ENCODE measurements around the gene NMRAL1.

Gene NMRAL1

DNA sequence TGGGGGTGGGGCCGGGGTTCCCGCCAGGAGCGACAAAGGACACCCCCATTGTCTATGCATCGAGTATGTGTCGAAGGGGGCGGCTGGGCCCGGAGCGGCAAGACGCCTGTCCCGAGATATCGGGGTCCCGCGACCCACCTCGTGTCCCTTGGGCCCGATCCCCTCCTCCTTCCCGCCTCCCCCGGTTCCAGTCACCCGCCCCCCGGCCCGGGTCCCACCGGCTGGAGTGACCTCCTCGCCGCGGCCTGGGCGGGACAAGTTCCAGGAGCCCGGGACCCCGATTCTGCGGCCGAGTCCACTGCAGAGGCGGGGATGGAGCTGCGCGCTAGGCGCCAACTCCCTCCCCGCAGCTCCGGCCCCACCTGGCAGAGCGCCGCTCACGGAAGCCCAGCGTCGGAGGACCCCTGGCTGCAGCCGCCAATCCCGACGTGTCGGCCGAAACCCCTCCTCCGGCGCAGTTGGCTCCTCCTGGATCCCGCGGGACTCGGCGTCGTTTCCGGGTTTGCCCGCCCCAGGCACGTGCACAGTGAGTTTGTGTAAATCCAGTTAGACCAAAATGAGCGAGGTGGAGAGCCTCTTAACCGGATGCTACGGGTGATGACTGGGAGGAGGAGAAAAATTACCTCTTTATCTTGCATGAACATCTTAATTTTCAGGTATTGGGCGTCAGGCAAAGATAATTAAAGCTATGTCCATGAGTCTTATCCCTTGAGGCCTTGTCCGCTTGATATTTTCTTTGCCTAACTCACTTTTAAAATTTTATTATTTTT is at the start of gene NMRAL1:
TSS of gene NMRAL1 (minus strand) at position 434 of the 770 bp plus-strand sequence. CDS start 493 bp downstream, outside the sequence.
- DNase-seq, result peak; percentile 97

GRCh38 chr16:4523686-4524085 is 49.3 kb upstream of the NMRAL1 start:
- DNase-seq, result no peak

DNA sequence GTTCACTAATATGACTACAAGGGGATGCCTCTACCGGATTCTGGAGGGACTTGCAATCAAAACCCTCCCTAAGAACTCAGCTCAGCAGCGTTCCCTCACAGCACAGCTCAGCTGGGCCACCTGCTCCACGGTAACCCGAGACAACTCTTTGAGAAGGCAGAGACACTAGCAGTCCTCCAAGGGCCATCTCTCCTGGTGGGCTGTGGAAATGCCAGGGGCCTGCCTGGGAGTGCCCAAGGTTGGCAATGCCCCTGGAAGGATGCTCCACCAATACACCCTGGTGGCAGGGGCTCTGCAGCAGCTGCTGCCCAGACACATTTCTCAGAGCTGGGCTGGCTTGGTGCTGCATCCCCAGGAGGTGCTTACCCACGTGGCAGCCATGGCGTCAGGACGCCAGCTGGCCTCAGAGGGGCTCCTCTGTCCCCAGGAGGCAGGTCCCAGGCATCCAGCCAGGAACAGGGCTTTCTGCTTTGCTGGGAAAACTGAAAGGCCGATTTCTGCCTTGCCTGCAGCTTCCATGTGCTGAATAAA is 47.7 kb upstream of the NMRAL1 start:
- DNase-seq, result peak; percentile 98

- no peak for DNase-seq
Measured at GRCh38 chr16:4520913-4521312, 46.5 kb upstream of the NMRAL1 start.

DNA sequence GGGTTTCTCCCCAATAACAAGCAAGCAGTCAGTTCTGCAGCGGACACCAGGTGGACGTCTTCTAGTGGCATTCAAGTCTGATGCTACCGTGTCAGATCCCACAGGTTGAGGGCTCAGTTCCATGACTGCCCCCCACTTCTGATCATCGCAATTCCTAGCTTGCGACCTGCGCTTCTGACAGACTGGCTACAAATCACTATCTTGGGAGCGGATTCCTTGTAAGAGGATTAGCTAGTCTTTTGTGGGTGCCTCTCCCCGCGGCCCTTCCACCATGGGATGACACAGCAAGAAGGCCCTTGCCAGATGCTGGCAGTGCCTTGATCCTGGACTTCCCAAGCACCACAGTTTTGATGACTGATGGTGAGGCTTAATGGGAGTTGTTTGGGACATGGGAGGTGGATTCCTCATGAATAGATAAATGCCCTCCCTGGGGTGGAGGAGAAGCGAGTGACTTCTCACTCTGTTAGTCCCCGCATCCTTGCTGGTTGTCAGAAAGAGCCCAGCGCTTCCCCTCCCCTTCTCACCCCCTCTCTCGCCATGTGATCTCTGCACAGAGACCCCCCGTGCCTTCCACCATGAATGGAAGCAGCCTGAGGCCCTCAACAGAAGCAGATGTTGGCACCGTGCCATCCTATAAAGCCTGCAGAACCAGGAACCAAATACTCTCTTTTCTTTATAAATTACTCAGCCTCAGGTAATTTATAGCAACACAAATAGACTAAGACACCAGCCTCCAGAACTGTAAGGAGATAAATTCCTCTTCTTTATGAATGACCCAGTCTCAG is 45.0 kb upstream of the NMRAL1 start:
- DNase-seq, result peak; percentile 11

GRCh38 chr16:4517812-4518680 is 43.6 kb upstream of the NMRAL1 start:
- peak; percentile 35 for DNase-seq

DNA sequence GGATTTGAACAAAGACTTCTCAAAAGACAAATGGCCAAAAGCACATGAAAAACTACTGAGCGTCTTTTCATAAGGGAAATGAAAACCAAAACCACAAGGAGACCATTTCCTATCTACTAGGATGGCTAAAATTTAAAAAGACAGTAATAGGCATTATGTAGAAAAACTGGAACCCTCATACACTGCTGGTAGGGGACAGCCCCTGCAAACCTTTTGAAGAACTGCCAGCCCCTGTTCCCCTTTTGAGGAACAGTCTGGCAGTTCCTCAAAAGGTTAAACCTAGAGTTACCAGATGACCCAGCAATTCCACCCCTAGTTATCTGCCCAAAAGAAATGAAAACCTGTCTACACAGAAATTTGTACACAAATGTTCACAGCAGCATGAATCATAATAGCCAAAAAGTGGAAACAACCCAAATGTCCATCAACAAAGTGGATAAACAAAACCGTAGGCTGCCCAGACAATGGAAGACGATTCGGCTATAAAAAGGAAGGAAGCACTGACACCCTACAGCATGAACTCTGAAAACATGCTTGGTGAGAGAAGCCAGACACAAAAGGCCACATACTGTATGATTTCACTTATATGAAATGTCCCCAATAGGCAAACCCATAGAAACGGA is 41.3 kb upstream of the NMRAL1 start:
- DNase-seq, result no peak

DNA sequence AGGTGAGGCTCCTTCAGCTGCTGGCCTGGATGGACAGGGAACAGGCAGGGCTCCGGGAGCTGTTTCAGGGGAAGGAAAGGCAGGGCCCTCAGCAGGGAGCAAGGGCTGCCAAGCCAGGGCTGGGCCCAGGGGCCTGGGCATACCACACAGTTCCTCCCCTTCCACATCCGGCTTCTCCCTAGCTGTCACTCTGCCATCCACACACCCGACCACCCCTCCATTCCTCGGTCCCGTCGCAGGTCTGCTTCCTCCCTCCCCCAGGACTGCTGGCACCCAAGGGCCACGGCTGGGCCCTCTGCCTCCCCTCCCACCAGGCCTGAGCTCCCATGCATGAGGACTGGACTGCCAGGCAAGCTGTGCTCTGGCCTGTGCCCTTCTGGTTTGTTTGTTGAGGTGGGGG is 40.2 kb upstream of the NMRAL1 start:
- DNase-seq, result no peak

- DNase-seq, result no peak
Measured at GRCh38 chr16:4513881-4514280, 39.5 kb upstream of the NMRAL1 start.

- DNase-seq, result no peak
Measured at GRCh38 chr16:4513086-4513860, 38.8 kb upstream of the NMRAL1 start.

- DNase-seq, result no peak
Measured at GRCh38 chr16:4512473-4512872, 38.0 kb upstream of the NMRAL1 start.

GRCh38 chr16:4511441-4512082 is 37.1 kb upstream of the NMRAL1 start:
- DNase-seq, result peak; percentile 38

DNA sequence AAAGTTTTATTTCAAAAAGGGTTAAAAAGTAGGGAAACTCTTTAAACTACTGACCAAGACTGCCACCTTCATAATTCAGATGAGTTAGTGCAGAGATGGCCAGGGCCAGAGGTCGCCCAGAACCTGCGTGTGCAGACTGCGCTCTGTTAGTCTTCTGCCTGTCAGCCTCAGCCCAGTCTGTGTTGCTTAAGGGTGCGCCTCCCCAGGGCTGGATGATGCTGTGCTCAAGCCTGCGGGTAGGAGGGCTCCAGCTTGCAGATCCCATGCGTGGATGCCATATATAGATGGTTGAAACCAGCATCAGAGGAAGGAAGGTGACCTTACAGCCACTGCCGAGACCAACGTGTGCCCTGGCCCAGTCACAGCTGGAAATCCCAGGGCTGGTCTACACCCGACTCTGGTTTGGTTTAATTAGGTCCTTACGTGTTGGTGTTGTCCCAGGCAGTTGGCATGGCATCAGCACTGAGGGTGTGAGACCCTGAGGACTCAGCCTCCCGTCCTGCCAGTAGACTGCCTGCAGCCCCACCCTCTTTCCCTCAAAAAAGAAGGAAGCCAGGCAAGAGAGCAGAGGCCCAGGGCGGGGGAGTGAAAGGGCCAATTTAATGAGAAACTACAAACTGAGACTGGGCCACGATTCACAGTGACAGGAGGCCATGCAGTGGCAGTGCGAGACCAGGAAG is 36.5 kb upstream of the NMRAL1 start:
- DNase-seq, result no peak

DNA sequence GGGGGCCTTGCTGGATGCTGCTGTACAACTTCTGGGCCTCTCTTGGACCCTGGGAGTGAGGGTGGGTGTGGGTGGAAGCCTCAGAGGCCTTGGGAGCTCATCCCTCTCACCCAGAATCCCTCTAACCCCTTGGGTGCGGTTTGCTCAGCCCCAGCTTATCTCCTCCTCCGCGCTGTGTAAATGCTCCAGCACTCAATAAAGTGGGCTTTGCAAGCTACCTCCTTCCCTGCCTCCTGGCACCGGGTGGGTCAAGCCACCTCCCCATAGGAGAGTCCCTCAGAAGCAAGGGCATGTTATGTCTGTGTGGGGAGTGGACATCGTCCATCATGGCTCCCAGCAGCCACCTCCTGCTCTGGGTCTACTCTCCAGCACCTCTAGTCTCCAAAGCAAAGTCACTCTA is 35.7 kb upstream of the NMRAL1 start:
- no peak for DNase-seq

DNA sequence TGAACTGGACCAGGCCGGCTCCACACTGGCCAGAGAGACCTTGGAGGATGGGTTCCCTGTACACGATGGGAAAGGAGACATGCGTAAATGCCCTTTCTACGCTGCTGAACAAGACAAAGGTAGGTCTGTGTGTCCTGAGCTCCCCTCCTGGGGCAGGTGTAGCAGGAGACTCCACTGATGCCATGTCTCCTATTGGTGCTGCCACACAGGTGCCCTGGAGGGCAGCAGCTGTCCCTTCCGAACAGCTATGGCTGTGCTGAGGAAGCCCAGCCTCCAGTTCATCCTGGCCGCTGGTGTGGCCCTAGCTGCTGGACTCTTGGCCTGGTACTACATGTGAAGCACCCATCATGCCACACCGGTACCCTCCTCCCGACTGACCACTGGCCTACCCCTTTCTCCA is 35.0 kb upstream of the NMRAL1 start:
- no peak for DNase-seq

GRCh38 chr16:4508806-4509205 is 34.4 kb upstream of the NMRAL1 start:
- no peak for DNase-seq

GRCh38 chr16:4507588-4508345 is 33.3 kb upstream of the NMRAL1 start:
- no peak for DNase-seq

- peak; percentile 57 for DNase-seq
Measured at GRCh38 chr16:4506450-4506849, 32.0 kb upstream of the NMRAL1 start.

DNA sequence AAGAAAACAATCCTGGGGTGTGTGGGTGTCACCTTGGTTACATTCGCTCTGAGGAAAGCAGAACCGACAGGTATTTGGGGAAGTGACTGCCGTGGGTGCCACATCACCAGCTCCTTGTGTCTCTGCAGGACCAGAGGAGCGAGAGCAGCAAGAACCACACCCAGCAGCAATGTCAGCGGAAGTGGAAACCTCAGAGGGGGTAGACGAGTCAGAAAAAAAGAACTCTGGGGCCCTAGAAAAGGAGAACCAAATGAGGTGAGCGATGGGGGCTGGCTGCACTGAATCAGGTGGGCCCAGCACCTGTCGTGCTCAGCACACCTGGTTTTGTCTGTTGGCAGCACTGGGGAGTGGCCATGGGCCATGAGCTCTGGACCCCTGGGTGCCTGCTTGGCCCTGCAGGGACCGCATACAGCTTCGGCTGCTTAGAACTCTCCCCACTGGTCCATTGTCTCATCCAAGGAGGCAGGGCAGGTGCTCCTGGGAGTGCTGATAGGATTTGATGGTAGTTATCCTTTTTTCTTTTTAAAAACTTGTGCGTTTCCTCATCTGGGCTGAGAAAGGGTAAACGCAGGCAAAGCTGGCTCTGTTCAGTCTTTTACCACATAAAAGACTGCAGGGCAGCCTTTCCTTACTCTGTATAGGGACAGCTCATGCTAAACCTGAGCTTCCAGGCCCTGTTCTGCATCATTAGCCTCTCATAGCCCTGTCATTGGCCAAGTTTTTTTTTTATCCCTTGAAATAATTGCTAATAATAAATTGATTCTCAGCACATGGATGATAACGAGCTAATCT is 31.1 kb upstream of the NMRAL1 start:
- no peak for DNase-seq
